DOHH2 (cell line): ENCODE results near the gene PTGES.

Experiments used
- H3F3A ChIP-seq: fragments of 200-600 bp; sonication (generic), shearing (Covaris generic); 2 replicates; pipeline ENCODE4 v1.6.0; 2016; ENCODE audit warnings: antibody characterized with exemption, mild to moderate bottlenecking; ENCODE audit not compliant: control insufficient read depth, insufficient read depth
- H3K27ac ChIP-seq: fragments of 200-600 bp; sonication (generic); 2 replicates; pipeline ENCODE4 v1.5.1; 2014; ENCODE audit warnings: low read depth, mild to moderate bottlenecking, low read length, moderate library complexity
- H3K27me3 ChIP-seq: fragments of 200-600 bp; sonication (generic); 2 replicates; pipeline ENCODE4 v1.6.1; 2014; ENCODE audit warnings: mild to moderate bottlenecking, low read length, mixed read lengths; ENCODE audit not compliant: control insufficient read depth
- H3K36me3 ChIP-seq: fragments of 200-600 bp; sonication (generic); 2 replicates; pipeline ENCODE4 v1.6.1; 2014; ENCODE audit warnings: mild to moderate bottlenecking, low read length, moderate library complexity, mixed read lengths; ENCODE audit not compliant: control insufficient read depth
- H3K4me1 ChIP-seq: fragments of 200-600 bp; sonication (generic); 2 replicates; pipeline ENCODE4 v1.6.1; 2014; ENCODE audit warnings: mild to moderate bottlenecking, low read length, mixed read lengths; ENCODE audit not compliant: control insufficient read depth
- H3K4me2 ChIP-seq: fragments of 200-600 bp; sonication (generic); 2 replicates; pipeline ENCODE4 v1.6.0; 2014; ENCODE audit warnings: mild to moderate bottlenecking, low read length, moderate library complexity
- H3K4me3 ChIP-seq: fragments of 200-600 bp; sonication (generic); 2 replicates; pipeline ENCODE4 v1.5.1; 2014; ENCODE audit warnings: mild to moderate bottlenecking, low read length, mixed read lengths
- H3K79me2 ChIP-seq: fragments of 200-600 bp; sonication (generic); 2 replicates; pipeline ENCODE4 v1.6.1; 2014; ENCODE audit warnings: mild to moderate bottlenecking, low read length, mixed read lengths; ENCODE audit not compliant: control insufficient read depth
- H3K9me2 ChIP-seq: fragments of 200-600 bp; sonication (generic); replicated peaks from 2 replicates; pipeline ENCODE4 v1.6.1; 2014; ENCODE audit warnings: mild to moderate bottlenecking, low read length, mixed read lengths; ENCODE audit not compliant: control insufficient read depth
- H3K9me3 ChIP-seq: fragments of 200-600 bp; sonication (generic); 2 replicates; pipeline ENCODE4 v1.6.1; 2014; ENCODE audit warnings: antibody characterized with exemption, low read length, mixed read lengths; ENCODE audit not compliant: control insufficient read depth, insufficient read depth
- H4K20me1 ChIP-seq: fragments of 200-600 bp; sonication (generic); 2 replicates; pipeline ENCODE4 v1.6.0; 2014; ENCODE audit warnings: low read depth, mild to moderate bottlenecking, antibody characterized with exemption, low read length, moderate library complexity; ENCODE audit not compliant: control insufficient read depth, insufficient read depth
- CTCF ChIP-seq: fragments of 200-600 bp; sonication (generic); IDR thresholded peaks from one replicate; pipeline ENCODE4 v1.5.1; 2014; ENCODE audit warnings: antibody characterized with exemption, mild to moderate bottlenecking, low read depth, low read length; ENCODE audit not compliant: poor library complexity, severe bottlenecking
- EZH2phosphoT487 ChIP-seq: fragments of 200-600 bp; sonication (generic); IDR thresholded peaks from 2 replicates; pipeline ENCODE4 v1.6.1; 2017; ENCODE audit warnings: borderline replicate concordance, mild to moderate bottlenecking, antibody characterized with exemption, low read length, moderate library complexity, mixed read lengths

Gene PTGES

GRCh38 chr9:129759804-129760502 is 7.1 kb upstream of the PTGES start:
- no peak overlapping the region for H3K27ac ChIP-seq
- H3K4me3 ChIP-seq, result no peak overlapping the region
- no peaks in the 10 kb centered on the region for H3K9me2 ChIP-seq
- TF ChIP-seq CTCF (no peak), EZH2phosphoT487 (no peak)
- no peaks in the 10 kb centered on the region for H3K79me2 ChIP-seq
- peaks cover 15% of the 10 kb centered on the region for H3K27me3 ChIP-seq
- H3K4me2 ChIP-seq, result no peak overlapping the region
- H3K9me3 ChIP-seq, result no peaks in the 10 kb centered on the region
- no peaks in the 10 kb centered on the region for H3K36me3 ChIP-seq
- H3F3A ChIP-seq, result no peaks in the 10 kb centered on the region
- no peaks in the 10 kb centered on the region for H4K20me1 ChIP-seq
- H3K4me1 ChIP-seq, result no peaks in the 10 kb centered on the region

GRCh38 chr9:129759319-129759718 is 6.5 kb upstream of the PTGES start:
- no peaks in the 10 kb centered on the region for H3K9me3 ChIP-seq
- no peak overlapping the region for H3K27ac ChIP-seq
- TF ChIP-seq EZH2phosphoT487 (no peak), CTCF (no peak)
- no peak overlapping the region for H3K4me2 ChIP-seq
- no peaks in the 10 kb centered on the region for H3K4me1 ChIP-seq
- H3K4me3 ChIP-seq, result no peak overlapping the region
- H3K9me2 ChIP-seq, result no peaks in the 10 kb centered on the region
- H3K36me3 ChIP-seq, result no peaks in the 10 kb centered on the region
- H3K79me2 ChIP-seq, result no peaks in the 10 kb centered on the region
- no peaks in the 10 kb centered on the region for H3F3A ChIP-seq
- H4K20me1 ChIP-seq, result no peaks in the 10 kb centered on the region
- peaks cover 15% of the 10 kb centered on the region for H3K27me3 ChIP-seq

GRCh38 chr9:129757045-129757444 is 4.2 kb upstream of the PTGES start:
- no peak overlapping the region for H3K4me3 ChIP-seq
- no peaks in the 10 kb centered on the region for H3K4me1 ChIP-seq
- TF ChIP-seq EZH2phosphoT487, result no peak
- no peak for TF ChIP-seq CTCF
- no peaks in the 10 kb centered on the region for H3F3A ChIP-seq
- no peaks in the 10 kb centered on the region for H3K9me2 ChIP-seq
- H4K20me1 ChIP-seq, result no peaks in the 10 kb centered on the region
- H3K4me2 ChIP-seq, result no peak overlapping the region
- H3K36me3 ChIP-seq, result no peaks in the 10 kb centered on the region
- H3K27me3 ChIP-seq, result peaks cover 27% of the 10 kb centered on the region
- no peaks in the 10 kb centered on the region for H3K79me2 ChIP-seq
- no peaks in the 10 kb centered on the region for H3K9me3 ChIP-seq
- H3K27ac ChIP-seq, result no peak overlapping the region
